OCI-LY3 (cell line): ENCODE measurements around the gene HDAC4.

Source experiments
- CTCF ChIP-seq: fragments of 200-600, 300-600 bp; sonication (generic); IDR thresholded peaks from 2 replicates; pipeline ENCODE4 v1.5.1; 2014; ENCODE audit warnings: antibody characterized with exemption, low read length, low read depth
- EZH2phosphoT487 ChIP-seq: fragments of 200-600 bp; shearing (Covaris generic); IDR thresholded peaks from 2 replicates; pipeline ENCODE4 v1.6.1; 2018; ENCODE audit warnings: antibody characterized with exemption, mixed run types, low read depth

GRCh38 chr2:239152916-239153305, 247.9 kb downstream of the HDAC4 start:
- TF ChIP-seq CTCF (no peak), EZH2phosphoT487 (no peak)
